Tibial nerve (tissue), 4 donors: ENCODE data around the gene LRRC57.

Source experiments
- CTCF ChIP-seq, 5 experiments: fragments of 200-600 bp in 3 of 5; fragments of 450-650 bp in 2 of 5; sonication (generic) in 3 of 5; IDR thresholded peaks; one replicate each; pipeline ENCODE4 v1.5.1; 2016 to 2019; ENCODE audit warnings: antibody characterized with exemption in 5 of 5, mild to moderate bottlenecking in 3 of 5, moderate library complexity in 2 of 5
- EP300 ChIP-seq, 2 donors: sonication (generic); formaldehyde crosslinking; IDR thresholded peaks; one replicate each; pipeline ENCODE4 v1.6.1; 2017; ENCODE audit warnings: antibody characterized with exemption in 2 of 2, mild to moderate bottlenecking in 1 of 2
- POLR2A ChIP-seq, 2 donors: fragments of 450-650 bp; IDR thresholded peaks; one replicate each; pipeline ENCODE4 v1.6.1; 2017; ENCODE audit warnings: antibody characterized with exemption in 2 of 2, mild to moderate bottlenecking in 2 of 2, moderate library complexity in 2 of 2

GRCh38 chr15:42549032-42549491 lies 469 bp upstream of the LRRC57 start:
- no peak for TF ChIP-seq CTCF (IDR thresholded peaks at IDR 0.05)
- TF ChIP-seq EP300 (IDR thresholded peaks at IDR 0.05) = no peak
- TF ChIP-seq POLR2A (IDR thresholded peaks at IDR 0.05) = no peak
